AG10803 (cell line): ENCODE data around the gene CROCC.
A peak's percentile ranks its signal among the peaks of the same experiment; 100 is the strongest.
"Not testable (repeated sequence)": the region's sequence is repeated elsewhere in the genome, so short reads cannot be mapped to it uniquely, and the experiment has no call there.

Experiments
- DNase-seq: peaks from one replicate; pipeline ENCODE4 v3.0.0; 2010; ENCODE audit warnings: low read depth
- H3K4me3 ChIP-seq: 2 replicates; pipeline ENCODE4 v1.5.1; 2011; ENCODE audit warnings: mild to moderate bottlenecking, low read length, control low read depth
- TF ChIP-seq, protein P1 (sequence below): conservative IDR thresholded peaks from 2 replicates; pipeline ENCODE4 v1.5.1; 2011; ENCODE audit warnings: mild to moderate bottlenecking, low read length, control low read depth, inconsistent platforms

CROCC gene

DNA sequence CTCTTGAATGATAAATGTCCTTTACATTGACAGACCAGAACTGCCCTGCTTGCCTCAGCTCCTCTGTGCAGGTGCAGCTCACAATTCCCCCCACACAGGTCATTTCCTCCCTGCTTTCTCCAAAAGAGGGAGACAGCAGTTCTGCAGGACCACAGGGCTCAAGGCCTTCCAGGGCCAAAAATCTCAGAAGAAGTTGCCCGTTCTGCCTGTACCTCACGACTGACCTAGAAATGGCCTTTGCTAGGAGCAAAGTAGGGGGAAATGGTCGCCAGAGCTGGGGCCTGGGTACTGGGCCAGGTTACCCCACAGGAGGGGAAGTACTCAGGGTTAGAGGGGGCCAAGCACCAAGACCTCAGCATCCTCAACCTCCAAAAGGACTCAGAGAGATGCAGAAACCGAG lies 14.9 kb upstream of the CROCC start:
- DNase-seq, result no peak
- H3K4me3 ChIP-seq, result no peak overlapping the region
- TF ChIP-seq, protein P1, sequence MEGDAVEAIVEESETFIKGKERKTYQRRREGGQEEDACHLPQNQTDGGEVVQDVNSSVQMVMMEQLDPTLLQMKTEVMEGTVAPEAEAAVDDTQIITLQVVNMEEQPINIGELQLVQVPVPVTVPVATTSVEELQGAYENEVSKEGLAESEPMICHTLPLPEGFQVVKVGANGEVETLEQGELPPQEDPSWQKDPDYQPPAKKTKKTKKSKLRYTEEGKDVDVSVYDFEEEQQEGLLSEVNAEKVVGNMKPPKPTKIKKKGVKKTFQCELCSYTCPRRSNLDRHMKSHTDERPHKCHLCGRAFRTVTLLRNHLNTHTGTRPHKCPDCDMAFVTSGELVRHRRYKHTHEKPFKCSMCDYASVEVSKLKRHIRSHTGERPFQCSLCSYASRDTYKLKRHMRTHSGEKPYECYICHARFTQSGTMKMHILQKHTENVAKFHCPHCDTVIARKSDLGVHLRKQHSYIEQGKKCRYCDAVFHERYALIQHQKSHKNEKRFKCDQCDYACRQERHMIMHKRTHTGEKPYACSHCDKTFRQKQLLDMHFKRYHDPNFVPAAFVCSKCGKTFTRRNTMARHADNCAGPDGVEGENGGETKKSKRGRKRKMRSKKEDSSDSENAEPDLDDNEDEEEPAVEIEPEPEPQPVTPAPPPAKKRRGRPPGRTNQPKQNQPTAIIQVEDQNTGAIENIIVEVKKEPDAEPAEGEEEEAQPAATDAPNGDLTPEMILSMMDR, result no peak

DNA sequence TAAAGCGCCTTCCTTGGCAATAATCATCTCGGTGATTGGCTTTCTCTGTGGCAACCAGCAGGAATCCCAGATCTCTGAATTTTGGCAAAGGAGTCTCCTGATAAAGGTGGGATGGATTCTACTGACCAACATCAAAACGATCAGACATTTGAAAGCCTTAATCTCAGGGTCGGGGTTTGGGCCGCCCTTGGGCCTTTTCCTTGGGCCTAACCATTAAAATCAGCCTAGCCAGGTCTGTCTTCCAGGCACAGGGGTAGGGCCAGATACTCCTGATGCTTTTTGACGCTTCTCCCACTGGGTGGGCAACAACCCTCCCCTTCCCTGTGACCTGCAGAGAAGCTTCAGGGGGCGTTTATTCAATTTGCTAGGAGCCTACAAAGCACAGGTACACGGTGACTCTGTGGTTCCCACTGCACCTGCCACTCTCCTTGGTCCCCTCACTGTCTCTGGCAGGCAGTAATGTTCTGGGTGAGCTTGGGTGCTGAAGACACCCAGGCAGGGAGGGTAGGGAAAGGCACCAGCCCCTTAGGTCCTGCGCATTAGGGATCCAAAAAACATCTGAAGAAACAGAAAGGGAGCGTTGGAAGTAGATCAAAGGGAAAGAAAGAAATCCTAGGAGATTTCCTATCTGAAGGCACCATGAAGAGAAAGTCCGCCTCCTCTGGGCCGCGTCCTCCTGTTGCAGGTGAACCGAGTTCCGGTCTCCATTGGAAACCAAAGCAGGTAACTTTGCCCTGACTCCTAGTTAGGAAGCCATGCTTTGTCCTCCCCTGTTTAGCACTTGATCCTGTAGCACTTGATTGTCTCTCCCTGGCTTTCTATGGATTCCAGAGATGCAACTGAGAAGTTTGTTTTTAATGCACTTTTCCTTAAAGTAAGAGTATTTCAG lies 13.6 kb upstream of the CROCC start:
- TF ChIP-seq, protein P1, result no peak
- no peak overlapping the region for H3K4me3 ChIP-seq
- no peak for DNase-seq

DNA sequence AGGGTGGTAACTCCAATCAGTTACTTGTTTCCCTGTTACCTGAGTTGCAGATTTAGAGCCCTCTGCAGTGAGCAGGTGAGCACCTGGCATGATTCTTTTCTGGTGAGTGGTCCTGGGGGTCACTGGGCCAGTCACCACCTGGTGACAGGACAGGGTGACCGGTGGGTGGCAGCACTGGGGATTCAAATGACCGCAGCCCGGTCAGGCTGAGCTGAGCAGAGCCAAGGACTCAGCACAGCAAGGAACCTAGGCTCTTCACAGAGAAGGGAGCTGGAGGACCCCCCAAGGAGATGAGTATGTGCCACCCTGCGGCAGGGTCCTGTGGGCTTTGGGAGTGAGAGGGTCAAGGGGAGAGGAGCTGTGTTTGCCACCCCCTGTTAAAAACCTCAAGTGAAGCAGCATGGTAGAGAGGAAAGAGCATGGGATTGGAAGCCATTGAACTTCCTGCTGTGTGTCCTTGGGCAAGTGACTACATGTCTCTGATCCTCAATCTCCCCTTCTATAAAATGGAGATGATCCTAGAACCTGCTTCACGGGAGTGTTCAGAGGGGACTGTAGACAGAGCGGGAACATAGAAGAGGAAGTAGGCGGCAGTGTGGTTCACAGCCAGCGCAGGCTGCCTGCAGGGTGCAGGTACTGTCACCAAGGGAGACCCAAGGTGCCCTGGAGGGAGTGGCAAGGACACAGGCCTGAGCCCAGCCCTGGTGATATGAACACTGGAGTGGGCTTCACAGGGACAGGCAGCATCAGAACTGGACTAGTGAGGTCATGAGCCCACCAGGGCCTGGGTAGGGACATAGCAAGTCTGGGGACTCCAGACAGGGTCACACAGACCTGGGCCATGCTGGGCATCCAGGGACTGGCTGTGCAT lies 9.6 kb upstream of the CROCC start:
- DNase-seq, H3K4me3 ChIP-seq: not testable (repeated sequence)

DNA sequence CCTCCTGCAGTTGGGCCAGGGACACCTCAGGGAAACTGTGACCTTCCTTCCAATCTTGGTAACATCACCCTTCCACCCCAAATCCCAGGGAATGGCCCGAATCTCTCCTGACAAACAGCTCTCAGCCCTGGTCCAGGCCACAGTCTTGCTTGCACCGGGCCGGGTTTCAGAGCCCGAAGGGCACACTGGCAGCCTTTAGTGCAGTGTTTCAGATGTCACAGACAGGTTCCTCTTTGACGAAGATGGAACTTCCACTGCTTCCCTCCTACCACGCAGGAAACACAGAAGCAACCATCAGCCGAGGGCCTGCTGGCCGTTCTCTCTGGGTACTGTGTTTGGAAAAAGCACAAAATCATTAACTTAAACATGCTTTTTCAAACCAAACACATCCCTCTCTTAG lies 9.0 kb upstream of the CROCC start:
- not testable (repeated sequence) for H3K4me3 ChIP-seq, DNase-seq

DNA sequence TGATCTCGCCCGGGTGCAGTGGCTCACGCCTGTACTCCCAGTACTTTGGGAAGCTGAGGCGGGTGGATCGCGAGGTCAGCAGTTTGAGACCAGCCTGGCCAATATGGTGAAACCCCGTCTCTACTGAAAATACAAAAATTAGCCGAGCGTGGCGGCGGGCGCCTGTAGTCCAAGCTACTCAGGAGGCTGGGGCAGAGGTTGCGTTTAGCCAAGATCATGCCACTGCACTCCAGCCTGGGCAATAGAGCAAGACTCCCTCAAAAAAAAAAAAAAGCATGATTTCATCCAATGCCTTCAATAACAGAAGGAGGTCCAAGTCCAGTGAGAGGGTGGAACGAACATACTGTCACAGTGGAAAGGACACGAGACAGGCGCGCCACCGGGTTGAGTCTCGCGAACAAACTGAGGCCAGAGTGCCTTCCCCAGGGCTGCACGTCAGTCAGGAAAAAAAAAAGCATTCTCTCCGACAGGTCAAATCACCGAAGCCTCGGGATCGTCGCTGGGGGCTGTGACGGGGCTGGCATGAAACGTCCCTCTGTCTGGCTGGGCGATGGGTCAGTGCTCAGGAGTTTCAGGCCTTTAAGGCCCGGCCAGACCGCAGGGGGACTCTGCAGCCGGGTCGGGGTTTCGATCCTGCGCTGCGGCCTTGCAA lies 8.4 kb upstream of the CROCC start:
- TF ChIP-seq, protein P1, result no peak
- no peak for DNase-seq

DNA sequence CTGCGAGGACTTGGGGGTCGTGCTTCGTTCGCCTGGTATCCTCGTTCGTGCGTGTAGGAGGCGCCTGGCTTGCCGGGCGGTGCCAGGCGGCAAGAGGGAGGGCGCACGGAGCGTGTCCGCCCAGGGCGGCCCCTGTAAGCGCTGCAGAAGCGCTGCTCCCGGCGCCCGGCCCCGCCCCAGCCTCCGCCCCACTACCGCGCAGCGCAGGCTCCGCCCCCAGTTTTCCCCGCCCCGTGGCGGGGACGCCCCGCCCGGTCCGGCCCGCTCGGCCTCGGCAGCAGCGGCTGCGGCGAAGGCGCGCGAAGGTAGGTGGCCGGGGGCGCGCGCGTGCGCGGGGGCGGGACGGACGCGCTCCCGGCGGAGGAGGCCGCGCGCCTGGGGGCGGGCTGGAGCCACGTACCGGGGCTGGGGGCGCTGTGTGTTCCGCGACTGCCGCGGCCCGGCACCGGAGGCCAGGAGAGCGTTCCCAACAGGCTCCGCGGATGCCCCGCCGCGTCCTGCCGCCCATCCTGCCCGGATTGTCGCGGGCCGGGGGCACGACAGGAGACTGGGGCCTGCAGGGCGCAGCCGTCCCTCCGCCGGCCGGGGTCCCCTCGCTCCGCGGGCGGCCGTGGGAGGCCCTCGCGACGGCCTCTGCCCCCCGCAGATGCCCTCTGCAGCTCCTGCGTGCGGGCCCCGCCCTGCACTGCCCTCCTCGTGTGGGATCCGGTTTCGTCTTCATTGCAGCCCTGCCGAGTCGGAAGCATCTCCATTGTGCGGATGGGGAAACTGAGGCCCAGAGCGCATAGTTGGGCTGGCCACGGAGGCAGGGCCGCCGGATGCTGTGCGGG lies 7.7 kb upstream of the CROCC start:
- H3K4me3 ChIP-seq, result peak overlapping the region; percentile 75
- peak; percentile 95 for DNase-seq
- TF ChIP-seq, protein P1, result 0 out of 2 replicates have a peak, but pooled peaks have one; percentile 1

More for the DNA sequence above, 8.4 kb upstream of the CROCC start:
- peak overlapping the region; percentile 75 for H3K4me3 ChIP-seq

DNA sequence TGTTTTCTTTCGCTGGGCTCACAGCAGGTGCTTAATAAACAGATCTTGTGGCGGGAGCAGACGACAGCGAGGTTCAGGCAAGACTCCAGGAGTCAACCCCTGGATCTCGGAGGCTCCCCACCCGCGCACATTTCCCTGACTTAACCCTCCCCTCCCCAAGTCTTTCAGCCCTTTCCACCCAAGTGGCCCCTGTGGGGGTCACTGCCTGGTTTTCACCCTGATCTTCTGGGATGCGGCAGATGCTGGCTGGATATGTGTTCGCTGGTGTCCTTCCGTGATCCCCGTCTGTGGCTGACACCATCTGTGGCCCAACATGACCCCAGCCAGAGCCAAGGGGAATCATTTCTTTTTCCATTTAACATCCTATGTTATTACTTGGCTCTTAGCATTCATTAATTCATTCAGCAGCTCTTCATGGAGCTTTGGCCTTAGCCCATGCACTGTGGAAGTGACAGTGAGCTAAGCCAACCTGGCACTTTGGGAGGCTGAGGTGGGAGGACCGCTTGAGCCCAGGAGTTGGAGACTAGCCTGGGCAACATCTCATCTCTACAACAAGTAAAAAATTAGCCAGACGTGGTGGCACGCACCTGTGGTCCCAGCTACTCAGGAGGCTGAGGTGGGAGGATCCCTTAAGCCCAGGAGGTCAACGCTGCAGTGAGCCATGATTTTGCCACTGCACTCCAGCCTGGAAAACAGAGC lies 6.7 kb upstream of the CROCC start:
- H3K4me3 ChIP-seq, result peak overlapping the region; percentile 73
- DNase-seq, result not testable (repeated sequence)

DNA sequence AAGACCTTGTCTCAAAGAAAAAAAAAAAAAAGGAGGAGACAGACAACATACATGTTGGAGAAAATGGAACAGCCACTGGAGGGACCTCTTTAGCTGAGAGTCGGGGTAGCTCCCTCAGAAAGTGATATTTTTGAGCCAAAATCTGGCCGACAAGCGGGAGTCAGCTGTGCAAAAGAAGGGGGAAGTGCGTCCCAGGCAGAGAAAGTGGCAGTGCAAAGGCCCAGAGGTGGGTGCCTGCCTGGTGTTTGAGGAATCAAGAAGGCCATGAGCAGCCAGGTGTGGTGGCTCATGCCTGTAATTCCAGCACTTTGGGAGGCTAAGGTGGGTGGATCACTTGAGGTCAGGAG lies 6.1 kb upstream of the CROCC start:
- DNase-seq, result no peak
- TF ChIP-seq, protein P1, result peak; percentile 24
- H3K4me3 ChIP-seq, result no peak overlapping the region

DNA sequence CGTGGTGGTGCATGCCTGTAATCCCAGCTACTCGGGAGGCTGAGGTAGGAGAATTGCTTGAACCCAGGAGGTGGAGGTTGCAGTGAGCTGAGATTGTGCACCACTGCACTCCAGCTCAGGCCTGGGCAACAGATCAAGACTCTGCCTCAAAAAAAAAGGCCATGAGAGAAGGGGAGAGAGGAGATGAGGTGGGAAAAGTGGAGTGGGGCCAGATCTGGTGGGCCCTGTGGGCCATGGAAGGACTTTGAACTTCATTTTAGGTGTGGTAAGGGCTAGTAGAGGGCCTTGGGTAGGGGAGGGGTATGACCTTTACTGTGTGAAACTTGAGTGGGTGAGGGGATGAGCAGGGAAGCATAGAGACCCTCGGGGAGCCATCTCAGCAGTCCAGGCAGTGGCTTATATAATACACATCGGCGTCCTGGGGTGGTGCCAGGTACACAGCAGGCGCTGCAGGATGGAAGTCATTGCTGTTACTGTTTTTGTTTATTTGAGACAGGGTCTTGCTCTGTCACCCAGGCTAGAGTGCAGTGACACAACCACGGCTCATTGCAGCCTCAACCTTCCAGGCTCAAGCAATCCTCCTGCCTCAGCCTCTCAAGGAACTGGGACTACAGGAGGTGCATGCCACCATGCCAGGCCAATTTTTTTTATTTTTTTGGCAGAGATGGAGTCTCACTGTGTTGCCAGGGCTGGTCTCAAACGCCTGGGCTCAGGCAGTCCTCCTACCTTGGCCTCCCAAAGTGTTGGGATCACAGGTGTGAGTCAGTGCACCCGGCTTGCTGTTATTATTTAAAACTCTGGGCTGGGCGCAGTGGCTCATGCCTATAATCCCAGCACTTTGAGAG lies 5.5 kb upstream of the CROCC start:
- DNase-seq, H3K4me3 ChIP-seq: not testable (repeated sequence)
